GM19438 (cell line): Measurements from ENCODE around the gene LRRC37B.
A peak's percentile ranks its signal among the peaks of the same experiment; 100 is the strongest.
"Not testable (repeated sequence)": the region's sequence is repeated elsewhere in the genome, so short reads cannot be mapped to it uniquely, and the experiment has no call there.

Source experiments
- ATAC-seq: cut with Tn5 transposase; IDR thresholded peaks from one replicate; pipeline ENCODE4 v1.9.1; 2021; ENCODE audit warnings: low read depth; ENCODE audit not compliant: unreplicated experiment

LRRC37B gene

DNA sequence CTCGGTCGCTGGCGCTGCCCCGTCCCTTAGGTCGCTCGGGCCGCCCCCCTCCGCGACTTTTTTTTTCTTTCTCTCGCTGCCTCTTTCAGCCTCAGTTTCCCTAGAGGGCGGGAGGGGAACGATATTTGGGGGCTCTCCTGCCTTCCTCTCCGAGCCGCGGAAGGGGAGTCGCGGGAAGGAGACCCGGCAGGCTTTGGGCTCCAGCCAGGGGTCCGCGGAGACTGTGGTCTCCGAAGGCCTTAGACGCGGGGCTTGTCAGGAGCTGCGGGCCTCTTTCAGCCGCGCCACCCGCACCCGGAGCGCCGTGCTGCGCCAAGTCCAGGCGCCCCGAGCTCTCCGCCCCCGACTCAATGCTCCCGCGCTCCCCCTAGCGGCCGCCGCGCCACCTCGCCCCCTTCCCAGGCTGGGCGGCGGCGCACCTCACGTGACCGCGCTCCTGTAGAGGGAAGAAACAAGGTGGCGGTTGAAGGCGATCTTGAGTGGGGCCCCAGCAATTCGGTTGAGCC is at the start of gene LRRC37B:
Gene LRRC37B (plus strand): TSS at position 427 of the 506 bp plus-strand sequence. CDS start 14,010 bp downstream, outside the sequence.
- ATAC-seq = peak; percentile 82

DNA sequence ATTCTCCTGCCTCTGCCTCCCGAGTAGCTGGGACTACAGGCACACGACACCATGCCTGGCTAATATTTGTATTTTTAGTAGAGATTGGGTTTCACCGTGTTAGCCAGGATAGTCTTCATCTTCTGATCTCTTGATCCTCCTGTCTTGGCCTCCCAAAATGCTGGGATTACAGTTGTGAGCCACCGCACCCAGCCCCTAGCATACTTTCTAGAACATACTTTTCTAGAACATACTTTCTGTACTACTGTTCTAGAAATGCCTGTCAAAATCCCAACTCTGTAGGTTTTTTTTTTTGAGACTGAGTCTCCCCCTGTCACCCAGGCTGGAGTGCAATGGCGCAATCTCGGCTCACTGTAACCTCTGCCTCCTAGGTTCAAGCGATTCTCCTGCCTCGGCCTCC is 43.1 kb upstream of the LRRC37B start:
- ATAC-seq = not testable (repeated sequence)

DNA sequence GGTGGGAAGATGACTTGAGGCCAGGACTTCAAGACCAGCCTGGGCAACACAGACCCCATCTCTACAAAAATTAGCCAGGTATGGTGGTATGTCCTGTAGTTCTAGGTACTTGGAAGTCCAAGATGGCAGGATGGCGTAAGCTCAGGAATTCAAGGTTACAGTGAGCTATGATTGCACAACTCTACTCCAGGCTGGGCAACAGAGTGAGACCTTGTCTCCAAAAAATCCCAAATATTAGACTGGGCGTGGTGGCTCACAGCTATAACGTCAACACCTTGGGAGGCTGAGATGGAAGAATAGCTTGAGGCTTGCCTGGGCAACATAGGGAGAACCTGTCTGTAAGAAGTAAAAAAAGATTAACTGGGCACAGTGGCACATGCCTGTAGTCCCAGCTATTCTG is 39.5 kb upstream of the LRRC37B start:
- ATAC-seq = no peak

DNA sequence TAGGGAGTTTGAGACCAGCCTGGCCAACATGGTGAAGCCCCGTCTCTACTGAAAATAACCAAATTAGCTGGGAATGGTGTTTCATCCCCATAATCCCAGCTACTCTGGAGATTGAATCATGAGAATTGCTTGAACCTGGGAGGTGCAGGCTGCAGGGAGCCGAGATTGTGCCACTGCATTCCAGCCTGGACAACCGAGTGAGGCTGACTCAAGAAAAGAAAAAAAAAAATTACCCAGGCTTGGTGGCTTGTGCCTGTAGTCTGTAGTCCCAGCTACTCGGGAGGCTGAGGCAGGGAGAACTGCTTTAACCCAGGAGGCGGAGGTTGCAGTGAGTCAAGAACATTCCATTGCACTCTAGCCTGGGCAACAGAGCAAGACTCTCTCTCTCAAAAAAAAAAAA is 36.8 kb upstream of the LRRC37B start:
- ATAC-seq = not testable (repeated sequence)

DNA sequence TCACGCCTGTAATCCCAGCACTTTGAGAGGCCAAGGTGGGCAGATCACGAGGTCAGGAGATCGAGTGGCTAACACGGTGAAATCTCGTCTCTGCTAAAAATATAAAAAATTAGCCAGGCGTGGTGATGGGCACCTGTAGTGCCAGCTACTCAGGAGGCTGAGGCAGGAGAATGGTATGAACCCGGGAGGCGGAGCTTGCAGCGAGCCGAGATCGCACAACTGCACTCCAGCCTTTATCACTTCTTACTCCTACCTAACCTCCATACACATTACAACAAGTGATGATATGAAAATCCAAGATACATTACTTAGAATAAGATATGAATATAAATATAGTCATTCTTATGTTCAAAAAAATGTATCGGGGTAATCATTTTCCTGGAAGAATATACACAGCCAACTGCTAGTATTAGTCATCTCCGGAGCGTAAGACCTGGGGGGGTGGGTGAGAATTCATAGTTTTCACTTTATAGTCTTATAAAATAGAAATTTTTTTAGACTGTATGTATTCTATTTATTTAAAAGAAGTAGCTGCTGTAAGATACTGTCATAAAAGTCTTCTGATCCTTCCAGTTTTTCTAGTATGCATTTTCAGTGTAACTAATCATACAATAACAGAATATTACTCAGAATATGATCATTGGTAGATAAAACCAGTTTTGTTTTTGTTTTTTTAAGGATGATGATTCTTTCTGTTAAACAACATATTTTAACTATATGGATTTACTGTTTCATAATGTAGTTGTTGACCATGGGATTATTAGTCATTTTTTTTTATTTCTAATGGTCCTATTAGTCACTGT is 32.7 kb upstream of the LRRC37B start:
- not testable (repeated sequence) for ATAC-seq

DNA sequence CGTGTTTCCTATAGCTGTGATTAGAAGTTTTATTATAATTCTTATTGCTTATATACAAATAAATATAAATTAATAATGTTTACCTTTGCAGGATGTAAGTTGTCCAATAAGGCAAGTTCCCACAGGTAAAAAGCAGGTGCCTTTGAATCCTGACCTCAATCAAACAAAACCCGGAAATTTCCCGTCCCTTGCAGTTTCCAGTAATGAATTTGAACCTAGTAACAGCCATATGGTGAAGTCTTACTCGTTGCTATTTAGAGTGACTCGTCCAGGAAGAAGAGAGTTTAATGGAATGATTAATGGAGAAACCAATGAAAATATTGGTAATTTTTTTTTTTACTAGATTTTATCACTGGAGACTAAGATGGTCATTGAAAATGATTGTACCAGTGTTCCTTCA is 31.8 kb upstream of the LRRC37B start:
- not testable (repeated sequence) for ATAC-seq

DNA sequence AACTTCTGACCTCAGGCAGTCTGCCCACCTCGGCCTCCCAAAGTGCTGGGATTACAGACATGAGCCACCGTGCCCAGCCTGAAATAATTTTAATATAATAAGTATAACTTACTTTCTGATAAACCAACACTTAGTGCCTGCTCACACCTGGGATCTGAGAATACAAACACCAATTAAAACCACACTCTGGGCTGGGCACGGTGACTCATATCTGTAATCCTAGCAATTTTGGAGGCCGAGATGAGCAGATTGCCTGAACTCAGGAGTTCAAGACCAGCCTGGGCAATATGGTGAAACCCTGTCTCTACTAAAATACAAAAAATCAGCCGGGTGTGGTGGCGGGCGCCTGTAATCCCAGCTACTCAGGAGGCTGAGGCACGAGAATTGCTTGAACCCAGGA is 15.4 kb upstream of the LRRC37B start:
- ATAC-seq = not testable (repeated sequence)

DNA sequence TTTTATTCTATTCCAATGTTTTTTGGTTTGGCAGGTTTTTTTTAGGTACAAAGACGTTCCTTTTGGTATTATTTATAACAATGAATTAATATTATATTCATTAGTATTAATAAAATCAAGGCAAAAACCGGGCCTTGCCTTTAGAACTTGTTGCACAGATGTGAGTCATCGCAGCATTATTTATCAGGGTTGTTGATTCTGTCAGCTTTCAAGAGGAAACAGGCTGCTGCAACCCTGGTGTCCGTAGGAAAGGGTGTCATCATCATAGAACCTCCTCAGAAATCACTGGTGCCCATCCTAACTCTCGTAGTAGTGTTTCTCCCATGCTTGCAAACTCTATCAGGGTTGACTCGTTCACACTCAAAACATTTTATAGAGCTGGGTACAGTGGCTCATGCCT is 10.2 kb upstream of the LRRC37B start:
- no peak for ATAC-seq

DNA sequence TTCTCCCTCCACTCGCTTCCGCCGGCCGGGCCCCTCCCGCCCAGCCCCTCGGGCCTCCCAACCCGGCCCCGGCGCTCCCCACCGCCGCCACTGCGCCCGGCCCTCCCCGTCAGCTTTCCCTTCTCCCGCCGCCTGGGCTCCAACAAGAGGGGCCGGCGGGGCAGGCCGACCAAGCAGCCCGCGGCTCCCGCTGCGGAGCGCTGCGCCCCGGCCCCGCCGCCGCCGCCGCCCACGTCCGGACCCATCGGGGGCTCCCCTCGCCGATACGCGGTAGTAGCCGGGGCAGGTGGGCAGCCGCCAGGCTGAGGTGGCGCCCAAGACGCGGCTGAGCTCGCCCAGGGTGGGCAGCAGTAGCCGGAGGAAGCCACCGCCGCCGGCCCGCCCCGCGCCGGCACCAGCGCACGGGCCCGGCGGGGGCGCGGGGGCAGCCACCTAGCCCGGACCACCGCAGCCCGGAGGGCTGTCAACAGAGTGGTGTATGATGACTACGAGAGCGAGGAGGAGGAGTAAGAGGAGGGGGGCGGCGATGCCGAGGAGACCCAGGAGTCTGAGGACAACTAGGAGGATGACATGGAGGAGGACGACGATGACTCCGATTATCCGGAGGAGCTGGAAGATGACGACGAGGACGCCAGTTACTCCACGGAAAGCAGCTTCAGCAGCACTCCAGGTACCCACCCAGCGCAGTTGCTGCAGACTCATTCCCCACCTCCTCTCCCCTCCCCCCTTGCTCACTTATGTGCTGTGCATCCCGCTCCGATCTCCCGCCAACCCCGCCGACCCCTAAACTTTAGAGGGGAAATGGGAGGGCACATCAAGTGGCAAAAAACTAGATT is 498 bp downstream of the LRRC37B start:
- peak; percentile 45 for ATAC-seq

DNA sequence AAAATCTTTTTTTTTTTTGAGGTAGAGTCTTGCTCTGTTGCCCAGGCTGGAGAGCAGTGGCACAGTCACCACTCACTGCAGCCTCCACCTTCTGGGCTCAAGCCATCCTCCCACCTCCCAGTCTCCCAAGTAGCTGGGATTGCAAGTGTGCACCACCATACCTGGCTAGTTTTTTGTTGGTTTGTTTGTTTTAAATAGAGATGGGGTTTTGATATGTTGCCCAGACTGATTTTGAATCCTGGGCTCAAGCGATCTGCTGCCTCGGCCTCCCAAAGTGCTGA is 2.0 kb downstream of the LRRC37B start:
- no peak for ATAC-seq

DNA sequence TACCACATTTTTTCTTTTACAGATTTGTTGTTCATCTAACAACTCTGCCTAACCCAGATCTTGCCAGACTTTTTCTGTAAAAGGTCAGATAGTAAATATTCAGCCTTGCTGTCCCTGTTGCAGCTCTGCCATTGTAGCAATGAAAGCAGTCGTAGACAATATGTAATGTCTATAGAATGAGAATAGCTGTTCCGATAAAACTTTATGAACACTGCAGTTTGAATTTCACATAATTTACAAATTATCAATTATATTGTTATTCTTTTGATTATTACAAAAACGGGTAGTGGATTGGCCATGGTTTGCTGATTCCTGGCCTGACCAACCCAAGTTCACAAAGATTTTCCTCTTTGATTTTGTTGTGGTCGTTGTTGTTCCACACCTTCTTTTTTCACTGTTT is 2.9 kb downstream of the LRRC37B start:
- ATAC-seq = no peak

DNA sequence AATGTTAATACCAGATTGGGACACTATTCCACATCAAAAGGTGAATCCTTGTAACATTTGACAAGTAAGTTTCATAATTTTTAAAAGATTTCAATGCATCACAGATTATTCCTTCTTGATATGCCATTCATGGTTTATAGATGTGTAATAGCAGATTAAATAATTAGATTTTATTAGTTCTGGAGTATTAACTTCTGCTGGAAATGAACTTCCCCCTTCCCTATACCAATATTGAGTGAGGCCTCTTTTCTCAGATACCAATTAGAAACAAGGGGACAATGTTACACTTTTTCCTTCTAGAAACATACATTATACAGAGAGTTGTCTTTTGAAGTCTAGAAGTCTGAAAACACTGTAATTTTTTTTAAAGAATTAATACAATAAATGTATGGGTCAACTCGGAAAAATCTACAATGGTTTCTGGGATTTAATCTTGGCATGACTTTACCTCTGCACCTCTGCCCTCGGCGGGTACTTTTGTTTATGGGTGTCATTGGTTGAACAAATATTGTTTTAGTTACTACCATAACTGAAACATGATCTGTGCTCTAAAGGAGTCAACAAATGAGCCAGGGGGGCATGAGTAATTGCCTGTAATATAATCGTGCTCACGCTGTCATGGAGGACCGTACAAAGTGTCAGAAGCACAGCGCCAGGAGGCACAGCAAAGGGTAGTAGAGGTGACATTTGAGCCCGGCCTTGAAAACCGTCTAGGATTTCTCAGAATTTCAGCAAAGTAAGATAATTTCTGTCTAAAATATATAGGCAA is 8.2 kb downstream of the LRRC37B start:
- ATAC-seq = no peak

DNA sequence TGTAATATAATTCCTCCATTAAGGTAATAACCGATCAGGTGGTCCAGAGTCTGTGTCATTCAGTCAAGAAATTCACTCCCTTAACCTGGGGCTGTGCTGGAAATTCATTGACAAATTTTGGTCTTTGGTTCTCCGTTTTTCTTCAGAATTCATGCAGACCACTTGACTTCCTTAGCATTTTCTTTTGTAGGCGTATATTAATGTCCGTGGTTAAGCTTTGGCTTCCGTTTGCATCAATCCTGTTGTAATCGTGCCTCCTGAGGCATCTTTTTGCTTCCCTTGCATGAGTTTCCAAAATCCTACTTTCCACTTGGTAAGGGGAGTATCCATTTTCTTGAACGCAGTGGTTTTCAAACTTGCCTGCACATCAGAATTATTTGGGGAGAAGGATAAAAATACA is 9.0 kb downstream of the LRRC37B start:
- no peak for ATAC-seq

DNA sequence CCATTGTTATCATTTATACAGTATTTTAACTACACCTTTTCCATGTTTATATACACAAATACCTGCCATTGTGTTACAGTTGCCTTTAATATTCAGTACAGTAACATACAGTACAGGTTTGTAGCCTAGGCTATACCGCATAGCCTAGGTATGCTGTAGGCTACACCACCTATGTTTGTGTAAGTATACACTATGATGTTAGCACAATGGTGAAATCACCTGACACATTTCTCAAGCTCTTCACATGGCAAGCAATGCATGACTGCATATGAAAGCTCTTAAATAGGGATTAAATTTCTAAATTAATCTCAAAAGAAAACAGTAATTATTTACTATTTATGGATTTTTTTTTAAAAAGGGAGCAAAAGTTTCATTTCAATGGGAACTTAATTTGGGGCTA is 12.0 kb downstream of the LRRC37B start:
- ATAC-seq = no peak

DNA sequence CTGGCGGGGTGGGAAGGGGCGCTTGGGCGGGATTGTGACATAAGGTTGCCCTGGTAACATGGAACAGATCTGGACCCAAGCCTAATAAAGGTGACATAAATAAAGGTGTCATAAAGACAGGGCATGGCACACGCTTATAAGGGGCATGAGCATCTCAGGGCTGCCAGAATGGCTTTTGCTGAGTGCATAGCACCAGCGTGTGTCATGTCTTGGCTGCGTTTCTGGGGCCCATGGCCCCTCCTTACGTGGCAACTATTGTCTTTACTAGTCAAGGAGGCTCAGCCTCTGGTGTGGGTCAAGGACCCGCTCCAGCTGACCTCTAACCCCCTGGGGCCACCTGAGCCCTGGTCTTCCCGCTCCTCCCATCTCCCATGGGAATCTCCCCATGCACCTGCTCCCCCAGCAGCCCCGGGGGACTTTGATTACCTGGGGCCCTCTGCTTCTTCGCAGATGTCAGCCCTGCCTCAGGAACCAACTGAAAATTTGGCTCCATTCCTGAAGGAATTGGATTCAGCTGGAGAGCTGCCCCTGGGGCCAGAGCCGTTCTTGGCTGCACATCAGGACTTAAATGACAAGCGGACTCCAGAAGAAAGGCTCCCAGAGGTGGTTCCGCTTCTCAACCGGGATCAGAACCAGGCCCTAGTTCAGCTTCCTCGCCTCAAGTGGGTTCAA is 13.9 kb downstream of the LRRC37B start:
- ATAC-seq = no peak

DNA sequence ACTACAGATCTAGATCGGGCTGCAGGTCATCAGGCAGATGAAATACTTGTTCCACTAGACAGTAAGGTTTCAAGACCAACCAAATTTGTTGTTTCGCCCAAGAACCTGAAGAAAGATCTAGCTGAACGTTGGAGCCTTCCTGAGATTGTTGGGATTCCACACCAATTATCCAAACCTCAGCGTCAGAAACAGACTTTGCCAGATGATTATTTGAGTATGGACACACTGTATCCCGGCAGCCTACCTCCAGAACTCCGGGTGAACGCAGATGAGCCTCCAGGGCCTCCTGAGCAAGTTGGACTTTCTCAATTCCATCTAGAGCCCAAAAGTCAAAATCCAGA is 14.4 kb downstream of the LRRC37B start:
- ATAC-seq = no peak

DNA sequence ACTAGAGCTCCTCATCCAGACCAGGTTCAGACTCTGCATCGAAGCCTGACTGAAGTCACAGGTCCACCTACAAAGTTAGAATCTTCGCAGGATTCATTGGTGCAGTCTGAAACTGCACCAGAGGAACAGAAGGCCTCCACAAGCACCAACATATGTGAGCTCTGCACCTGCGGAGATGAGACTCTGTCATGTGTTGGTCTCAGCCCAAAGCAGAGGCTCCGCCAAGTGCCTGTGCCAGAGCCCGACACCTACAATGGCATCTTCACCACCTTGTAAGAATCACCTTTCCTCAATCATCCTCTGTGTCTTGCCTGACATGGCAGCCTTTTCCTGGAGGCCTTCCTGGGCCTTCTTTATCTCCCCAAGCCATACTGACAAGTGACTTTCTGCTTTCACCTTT is 15.4 kb downstream of the LRRC37B start:
- not testable (repeated sequence) for ATAC-seq

DNA sequence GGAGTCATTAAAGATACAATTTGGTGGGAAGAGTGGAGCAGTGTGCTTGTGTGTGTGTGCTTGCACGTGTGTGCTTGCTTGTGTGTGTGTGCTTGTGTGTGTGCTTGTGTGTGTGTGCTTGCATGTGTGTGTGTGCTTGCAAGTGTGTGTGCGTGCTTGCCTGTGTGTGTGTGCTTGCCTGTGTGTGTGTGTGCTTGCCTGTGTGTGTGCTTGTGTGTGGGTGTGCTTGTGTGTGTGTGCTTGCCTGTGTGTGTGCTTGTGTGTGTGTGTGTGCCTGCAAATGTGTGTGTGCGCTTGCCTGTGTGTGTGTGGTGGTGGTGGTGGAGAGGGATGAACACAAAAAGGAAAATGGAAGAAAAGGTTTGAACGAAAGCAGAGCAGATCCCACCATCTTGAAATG is 20.1 kb downstream of the LRRC37B start:
- ATAC-seq = not testable (repeated sequence)

DNA sequence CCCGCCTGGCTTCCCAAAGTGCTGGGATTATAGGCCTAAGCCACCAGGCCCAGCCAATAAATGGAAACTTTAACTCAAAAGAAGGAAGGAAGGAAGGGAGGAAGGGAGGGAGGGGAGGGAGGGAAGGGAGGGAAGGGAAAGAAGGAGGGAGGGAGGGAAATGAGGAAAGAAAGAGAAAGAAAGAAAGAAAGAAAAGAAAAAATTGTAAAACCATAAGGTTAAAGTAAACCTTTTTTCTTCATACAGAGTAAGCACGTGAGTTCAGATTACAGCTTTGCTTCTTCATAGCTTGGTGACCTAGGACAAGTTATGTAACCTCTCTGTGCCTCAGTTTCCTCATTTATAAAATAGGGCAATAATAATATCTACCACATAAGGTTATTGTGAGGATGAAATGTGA is 26.0 kb downstream of the LRRC37B start:
- no peak for ATAC-seq

DNA sequence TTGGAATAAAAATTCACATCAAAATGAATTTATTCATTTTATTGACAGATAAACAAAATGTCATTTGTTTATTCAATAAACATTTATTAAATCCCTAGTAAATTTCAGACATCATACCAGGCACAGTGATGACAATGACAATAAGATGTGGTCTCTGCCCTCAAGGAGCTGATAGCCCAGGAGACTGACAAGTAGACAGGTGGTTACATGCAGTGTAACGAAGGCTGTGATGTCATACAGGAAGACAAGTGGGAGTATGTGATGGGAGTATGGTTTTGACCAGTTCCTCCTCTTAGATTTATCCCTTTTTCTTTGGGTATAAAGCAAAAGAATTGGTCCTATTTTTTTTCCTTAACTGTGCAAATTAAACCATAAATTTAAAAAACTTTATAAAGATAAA is 26.6 kb downstream of the LRRC37B start:
- ATAC-seq = not testable (repeated sequence)

DNA sequence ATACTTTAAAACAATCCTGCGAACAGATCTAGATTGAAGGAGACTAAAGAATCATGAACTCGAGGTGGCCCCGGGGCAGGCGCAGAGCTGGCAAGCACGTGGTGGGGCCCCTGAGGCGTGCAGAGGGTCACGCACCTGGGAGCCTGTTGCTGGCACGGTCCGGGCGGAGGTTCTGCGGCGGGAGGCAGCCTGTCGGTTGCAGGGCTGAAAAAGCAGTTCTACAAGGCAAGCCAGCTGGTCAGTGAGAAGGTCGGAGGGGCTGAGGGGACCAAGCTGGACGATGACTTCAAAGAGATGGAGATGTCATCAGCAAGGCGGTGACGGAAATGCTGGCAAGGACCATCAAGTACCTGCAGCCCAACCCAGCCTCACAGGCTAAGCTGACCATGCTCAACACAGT is 33.1 kb downstream of the LRRC37B start:
- not testable (repeated sequence) for ATAC-seq
